HG03159 (cell line): ENCODE data around the gene C20orf173.
"Not testable (repeated sequence)": the region's sequence is repeated elsewhere in the genome, so short reads cannot be mapped to it uniquely, and the experiment has no call there.

ENCODE experiments used
- ATAC-seq: cut with Tn5 transposase; IDR thresholded peaks from one replicate; pipeline ENCODE4 v1.9.1; 2021; ENCODE audit warnings: mild to moderate bottlenecking, moderate library complexity; ENCODE audit not compliant: unreplicated experiment

The C20orf173 gene

DNA sequence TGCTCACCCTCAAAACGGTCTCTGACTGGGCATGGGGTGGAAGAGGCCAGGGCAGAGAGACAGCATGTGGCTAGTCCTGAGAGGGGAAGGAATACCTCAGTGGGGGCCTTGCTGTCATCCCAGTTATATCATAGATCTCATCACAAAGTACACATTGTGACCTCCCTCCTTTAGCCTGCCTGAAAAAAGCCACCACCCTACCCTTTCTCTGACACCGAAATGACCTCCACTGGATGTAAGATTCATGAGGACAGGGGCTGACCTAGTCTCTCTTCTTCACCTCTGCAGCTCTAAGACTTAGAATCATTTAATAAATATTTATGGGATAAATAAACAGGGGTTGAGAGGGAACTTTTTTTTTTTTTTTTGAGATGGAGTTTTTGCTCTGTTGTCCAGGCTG lies at the start of gene C20orf173:
Gene C20orf173 (minus strand): TSS at position 101 of the 400 bp plus-strand sequence. CDS start 279 bp downstream, outside the sequence.
- ATAC-seq: no peak

- ATAC-seq: no peak
Measured at GRCh38 chr20:35579196-35579595, 49.7 kb upstream of the C20orf173 start.

GRCh38 chr20:35578469-35578868 lies 49.0 kb upstream of the C20orf173 start:
- no peak for ATAC-seq

DNA sequence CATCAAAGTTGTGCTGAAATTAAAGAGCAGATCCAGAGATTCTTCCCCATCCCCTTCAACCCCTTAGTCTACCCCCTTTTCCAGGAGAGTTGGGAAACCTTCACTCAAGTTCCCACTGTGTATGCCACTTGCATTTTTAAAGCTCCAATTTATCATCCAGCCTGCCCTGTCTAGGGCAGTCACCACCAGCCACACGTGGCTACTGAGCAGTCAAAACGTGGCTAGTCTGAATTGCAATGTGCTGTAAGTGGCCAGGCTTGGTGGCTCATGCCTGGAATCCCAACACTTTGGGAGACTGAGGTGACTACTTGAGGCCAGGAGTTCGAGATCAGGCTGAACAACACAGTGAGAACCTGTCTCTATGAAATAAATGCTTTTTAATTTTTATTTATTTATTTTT lies 47.4 kb upstream of the C20orf173 start:
- ATAC-seq: no peak

GRCh38 chr20:35575958-35576357 lies 46.5 kb upstream of the C20orf173 start:
- ATAC-seq: no peak

- no peak for ATAC-seq
Measured at GRCh38 chr20:35572838-35573237, 43.4 kb upstream of the C20orf173 start.

GRCh38 chr20:35571555-35571954 lies 42.1 kb upstream of the C20orf173 start:
- ATAC-seq: no peak

DNA sequence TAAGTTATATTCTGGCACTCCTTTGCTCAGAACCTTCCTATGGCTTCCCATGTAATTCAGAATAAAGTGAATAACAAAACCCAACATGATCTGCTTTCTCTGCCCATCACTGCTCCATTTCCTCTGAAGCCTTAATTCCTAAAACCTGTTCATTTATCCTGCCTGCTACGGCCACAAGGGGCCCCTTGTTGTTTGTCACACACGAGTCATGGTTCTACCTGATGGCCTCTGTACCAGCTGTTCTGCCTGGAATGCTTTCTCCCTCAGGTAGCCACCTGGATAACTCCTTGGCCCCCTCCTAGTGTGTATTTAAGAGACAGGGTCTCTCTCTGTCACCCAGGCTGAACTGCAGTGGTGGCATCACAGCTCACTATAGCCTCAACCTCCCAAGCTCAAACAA lies 39.2 kb upstream of the C20orf173 start:
- no peak for ATAC-seq

DNA sequence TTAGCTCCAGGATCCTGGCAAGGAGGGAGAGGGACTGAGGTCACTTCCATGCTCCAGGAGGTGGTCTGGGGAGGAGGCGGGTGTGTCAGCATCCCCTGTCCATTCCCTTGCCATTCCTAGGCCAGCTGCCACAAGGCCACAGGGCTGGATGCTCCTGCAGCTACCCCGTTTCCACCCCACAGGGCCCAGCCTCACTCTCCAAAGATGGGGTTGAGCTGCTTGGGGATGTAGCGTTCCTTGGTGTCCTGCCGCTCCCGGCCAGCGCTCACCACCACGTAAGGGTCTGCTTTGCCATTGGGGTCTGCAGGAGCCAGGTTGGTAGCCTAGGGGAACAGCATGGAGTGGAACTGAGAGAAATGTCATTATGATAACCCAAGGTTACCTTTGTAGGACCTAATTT lies 35.5 kb upstream of the C20orf173 start:
- no peak for ATAC-seq

- no peak for ATAC-seq
Measured at GRCh38 chr20:35563834-35564233, 34.4 kb upstream of the C20orf173 start.

GRCh38 chr20:35562541-35563110 lies 33.2 kb upstream of the C20orf173 start:
- ATAC-seq: no peak

DNA sequence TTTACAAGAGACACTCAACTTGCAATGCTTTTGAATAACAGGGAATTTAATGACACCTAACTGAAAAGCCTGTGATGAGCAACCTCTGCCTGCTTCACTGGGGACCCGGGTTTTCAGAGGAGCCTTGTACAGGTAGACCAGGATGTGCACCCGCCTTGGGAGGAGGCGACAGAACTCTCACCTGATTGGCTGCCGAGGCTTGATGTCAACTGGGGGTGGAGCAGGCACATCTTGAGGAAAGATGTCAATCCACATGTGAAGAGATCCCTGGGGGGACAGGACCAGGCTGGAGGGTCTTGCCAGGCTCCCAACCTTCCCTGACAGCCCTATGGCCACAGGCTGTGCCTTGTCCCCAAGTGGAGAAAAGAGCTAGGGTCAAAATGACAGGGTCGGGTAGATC lies 32.2 kb upstream of the C20orf173 start:
- no peak for ATAC-seq

- no peak for ATAC-seq
Measured at GRCh38 chr20:35561268-35561667, 31.8 kb upstream of the C20orf173 start.

DNA sequence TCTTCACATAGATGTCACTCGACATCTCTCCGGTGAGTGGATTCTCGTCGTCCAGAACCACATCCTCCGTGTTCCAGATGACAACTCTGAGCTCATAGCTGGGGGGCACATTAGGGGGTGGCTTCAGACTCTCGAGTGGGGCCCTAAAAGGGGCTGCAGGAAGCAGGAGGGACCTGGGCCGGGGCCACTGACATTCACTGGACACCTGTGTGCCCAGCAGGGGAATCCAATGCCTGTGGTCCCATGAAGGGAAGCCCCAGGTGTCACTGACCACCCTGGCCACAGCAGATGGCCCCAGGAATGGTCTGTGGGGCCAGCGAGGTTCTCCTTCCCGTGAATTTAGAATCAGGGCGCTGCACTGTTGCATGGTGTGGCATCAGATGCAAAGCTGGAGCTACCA lies 31.1 kb upstream of the C20orf173 start:
- ATAC-seq: no peak

- no peak for ATAC-seq
Measured at GRCh38 chr20:35560105-35560511, 30.7 kb upstream of the C20orf173 start.

- ATAC-seq: no peak
Measured at GRCh38 chr20:35559042-35559693, 29.7 kb upstream of the C20orf173 start.

DNA sequence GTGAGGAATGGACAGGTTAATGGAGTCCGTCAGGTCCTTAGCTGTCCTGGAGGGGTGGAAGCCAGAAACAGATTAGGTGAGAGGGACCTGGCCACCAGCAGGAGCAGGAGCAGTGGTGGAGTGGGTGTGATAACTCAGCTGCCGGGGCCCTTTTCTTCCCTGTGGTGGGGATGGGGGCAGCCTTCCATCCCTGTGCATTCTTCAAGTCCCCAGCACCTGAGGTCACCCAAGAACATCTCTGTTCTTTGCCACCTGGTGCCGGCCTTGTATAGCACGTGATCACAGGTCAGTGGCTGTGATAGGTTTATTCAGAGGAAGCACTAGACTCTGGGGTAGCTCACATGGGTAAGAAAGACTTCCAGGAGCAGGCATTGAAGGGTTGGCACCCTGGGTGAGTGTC lies 29.0 kb upstream of the C20orf173 start:
- no peak for ATAC-seq

DNA sequence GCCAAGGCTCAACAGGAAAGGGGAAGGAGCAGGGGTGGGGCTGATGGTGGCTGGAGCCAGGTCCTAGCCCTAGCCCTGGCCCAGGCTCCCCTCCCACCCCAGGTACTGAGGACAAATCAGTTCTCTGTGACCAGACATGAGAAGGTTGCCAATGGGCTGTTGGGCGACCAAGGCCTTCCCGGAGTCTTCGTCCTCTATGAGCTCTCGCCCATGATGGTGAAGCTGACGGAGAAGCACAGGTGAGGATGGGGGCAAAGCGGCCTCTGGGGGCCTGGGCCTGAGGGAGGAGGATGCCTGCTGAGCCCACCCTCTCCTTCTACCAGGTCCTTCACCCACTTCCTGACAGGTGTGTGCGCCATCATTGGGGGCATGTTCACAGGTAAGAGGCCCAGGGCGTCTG lies 27.4 kb upstream of the C20orf173 start:
- ATAC-seq: no peak

GRCh38 chr20:35555951-35556645 lies 26.6 kb upstream of the C20orf173 start:
- ATAC-seq: no peak

- not testable (repeated sequence) for ATAC-seq
Measured at GRCh38 chr20:35555461-35555860, 26.0 kb upstream of the C20orf173 start.

DNA sequence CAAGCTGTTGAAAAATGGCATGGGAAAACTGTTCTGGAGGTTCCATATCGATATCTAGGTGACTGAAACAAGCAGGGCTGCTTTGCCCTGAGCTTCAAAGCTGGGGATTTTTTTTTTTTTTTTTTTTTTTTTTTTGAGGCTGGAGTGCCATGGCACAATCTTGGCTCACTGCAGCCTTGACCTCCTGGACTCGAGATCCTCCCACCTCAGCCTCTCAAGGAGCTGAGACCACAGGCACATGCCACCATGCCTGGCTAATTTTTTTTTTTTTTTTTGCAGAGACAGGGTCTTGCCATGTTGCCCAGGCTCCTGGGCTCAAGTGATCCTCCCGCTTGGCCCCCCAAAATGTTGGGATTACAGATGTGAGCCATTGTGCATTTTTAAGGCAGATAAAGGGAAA lies 23.5 kb upstream of the C20orf173 start:
- ATAC-seq: no peak

GRCh38 chr20:35551503-35551902 lies 22.1 kb upstream of the C20orf173 start:
- ATAC-seq: no peak
